ENCODE data around the gene ELAVL4.

The ELAVL4 gene

GRCh38 chr1:50252196-50252595 lies 143.5 kb downstream of the ELAVL4 start:
- DNase-seq (ENCODE audit: low read depth): no peak
